ENCODE data around the gene CLEC17A.

The CLEC17A gene

DNA sequence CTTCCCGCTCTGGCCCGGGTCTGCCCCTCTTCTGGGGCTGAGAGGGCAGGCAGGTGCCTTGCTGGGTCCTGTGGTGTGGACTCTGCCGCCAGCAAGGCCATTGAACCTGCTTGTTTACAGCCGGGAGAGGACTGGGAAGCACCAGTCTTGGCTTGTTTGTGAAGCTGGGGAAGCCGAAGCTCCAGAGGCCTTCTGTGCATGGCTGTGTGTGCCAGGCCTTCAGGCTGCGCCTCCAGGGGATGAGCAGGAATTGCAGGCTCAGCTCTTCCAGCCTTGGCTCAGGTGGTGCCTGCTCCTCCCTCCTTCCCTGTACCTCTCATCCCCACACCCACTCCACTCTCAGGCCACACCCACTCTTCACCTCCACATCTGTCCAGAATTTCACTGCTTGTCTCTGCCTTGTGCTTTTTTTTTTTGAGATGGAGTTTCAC is 28.5 kb upstream of the CLEC17A start (continued):
- no peak for TF ChIP-seq ZNF394 (tag by site-specific recombination; IDR thresholded peaks at IDR 0.05; ENCODE audit: borderline replicate concordance)
- no peak for TF ChIP-seq SCRT1 (tag by site-specific recombination; IDR thresholded peaks at IDR 0.05; ENCODE audit: borderline replicate concordance)
- TF ChIP-seq, protein P1, sequence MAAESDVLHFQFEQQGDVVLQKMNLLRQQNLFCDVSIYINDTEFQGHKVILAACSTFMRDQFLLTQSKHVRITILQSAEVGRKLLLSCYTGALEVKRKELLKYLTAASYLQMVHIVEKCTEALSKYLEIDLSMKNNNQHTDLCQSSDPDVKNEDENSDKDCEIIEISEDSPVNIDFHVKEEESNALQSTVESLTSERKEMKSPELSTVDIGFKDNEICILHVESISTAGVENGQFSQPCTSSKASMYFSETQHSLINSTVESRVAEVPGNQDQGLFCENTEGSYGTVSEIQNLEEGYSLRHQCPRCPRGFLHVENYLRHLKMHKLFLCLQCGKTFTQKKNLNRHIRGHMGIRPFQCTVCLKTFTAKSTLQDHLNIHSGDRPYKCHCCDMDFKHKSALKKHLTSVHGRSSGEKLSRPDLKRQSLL (tag by site-specific recombination; IDR thresholded peaks at IDR 0.05): no peak
- peak; percentile 94 for TF ChIP-seq ZNF341 (tag by site-specific recombination; IDR thresholded peaks at IDR 0.05; ENCODE audit: low read depth)
- TF ChIP-seq, protein P2, sequence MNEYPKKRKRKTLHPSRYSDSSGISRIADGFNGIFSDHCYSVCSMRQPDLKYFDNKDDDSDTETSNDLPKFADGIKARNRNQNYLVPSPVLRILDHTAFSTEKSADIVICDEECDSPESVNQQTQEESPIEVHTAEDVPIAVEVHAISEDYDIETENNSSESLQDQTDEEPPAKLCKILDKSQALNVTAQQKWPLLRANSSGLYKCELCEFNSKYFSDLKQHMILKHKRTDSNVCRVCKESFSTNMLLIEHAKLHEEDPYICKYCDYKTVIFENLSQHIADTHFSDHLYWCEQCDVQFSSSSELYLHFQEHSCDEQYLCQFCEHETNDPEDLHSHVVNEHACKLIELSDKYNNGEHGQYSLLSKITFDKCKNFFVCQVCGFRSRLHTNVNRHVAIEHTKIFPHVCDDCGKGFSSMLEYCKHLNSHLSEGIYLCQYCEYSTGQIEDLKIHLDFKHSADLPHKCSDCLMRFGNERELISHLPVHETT (tag by site-specific recombination; IDR thresholded peaks at IDR 0.05): no peak
- TF ChIP-seq KLF1 (tag by site-specific recombination; IDR thresholded peaks at IDR 0.05): peak; percentile 75; the same call in 1 of the 2 replicates
- TF ChIP-seq PRDM1 (tag by site-specific recombination; IDR thresholded peaks at IDR 0.05): peak; percentile 10; the same call in 1 of the 2 replicates
- 0 out of 2 replicates have a peak, but pooled peaks have one; percentile 17 for TF ChIP-seq ZNF366 (tag by site-specific recombination; conservative IDR thresholded peaks at IDR 0.05)
- no peak for TF ChIP-seq ZNF777 (tag by site-specific recombination; IDR thresholded peaks at IDR 0.05; ENCODE audit: borderline replicate concordance)
- no peak for TF ChIP-seq ZNF211 (tag by site-specific recombination; IDR thresholded peaks at IDR 0.05; ENCODE audit: low read depth)
- TF ChIP-seq AEBP2 (tag by site-specific recombination; IDR thresholded peaks at IDR 0.05; ENCODE audit: borderline replicate concordance): no peak
- TF ChIP-seq ZNF292 (tag by site-specific recombination; IDR thresholded peaks at IDR 0.05; ENCODE audit: borderline replicate concordance, low read depth): no peak
- peak; percentile 77 for TF ChIP-seq ZFHX2 (tag by site-specific recombination; conservative IDR thresholded peaks at IDR 0.05)
- no peak for TF ChIP-seq ZBTB17 (tag by site-specific recombination; IDR thresholded peaks at IDR 0.05)
- no peak for TF ChIP-seq HOXC10 (CRISPR knock-in tag; IDR thresholded peaks at IDR 0.05)

- Histone ChIP-seq H3K4me3 (ENCODE audit: low read depth, low read length) (no peak overlapping the region), H3K9me3 (ENCODE audit: control insufficient read depth, insufficient read depth, low read depth, low read length) (no peaks in the 10 kb centered on the region), H3K27ac (ENCODE audit: extremely low read depth, low read depth, low read length) (no peak overlapping the region), H3K36me3 (ENCODE audit: control insufficient read depth in 2 of 2, insufficient read depth in 1 of 2, low read length in 2 of 2) (peaks cover 0 to 4% of the 10 kb centered on the region in 2 experiments; a peak in 2 of 3 replicates), H3K4me1 (ENCODE audit: control insufficient read depth, insufficient read depth, low read length) (peaks cover 3% of the 10 kb centered on the region; the same call in 1 of the 2 replicates)
- ChIA-PET POLR2A (interaction anchor here (0.9 to 1.6 kb wide), 3 partner anchors 16 to 38 kb away, joined by 3 to 4 read pairs (median 3); partner anchors contain the start of genes DNAJB1 and NDUFB7), CTCF (interaction anchor here (0.6 to 5.0 kb wide), 22 partner anchors 8 to 755 kb away, joined by 3 to 37 read pairs (median 4); partner anchors contain the start of gene NDUFB7)
- TF ChIP-seq ZNF16 (tag by site-specific recombination; IDR thresholded peaks at IDR 0.05; ENCODE audit: low read depth) (peak; percentile 95), ZNF404 (tag by site-specific recombination; IDR thresholded peaks at IDR 0.05) (no peak), PRDM10 (tag by site-specific recombination; IDR thresholded peaks at IDR 0.05) (peak; percentile 31; the same call in 1 of the 2 replicates), PRDM1 (tag by site-specific recombination; IDR thresholded peaks at IDR 0.05) (peak; percentile 31; the same call in 1 of the 2 replicates), ZNF707 (tag by site-specific recombination; IDR thresholded peaks at IDR 0.05) (no peak), ZBTB26 (tag by site-specific recombination; optimal IDR thresholded peaks at IDR 0.05) (peak; percentile 1)
- TF ChIP-seq, protein P3, sequence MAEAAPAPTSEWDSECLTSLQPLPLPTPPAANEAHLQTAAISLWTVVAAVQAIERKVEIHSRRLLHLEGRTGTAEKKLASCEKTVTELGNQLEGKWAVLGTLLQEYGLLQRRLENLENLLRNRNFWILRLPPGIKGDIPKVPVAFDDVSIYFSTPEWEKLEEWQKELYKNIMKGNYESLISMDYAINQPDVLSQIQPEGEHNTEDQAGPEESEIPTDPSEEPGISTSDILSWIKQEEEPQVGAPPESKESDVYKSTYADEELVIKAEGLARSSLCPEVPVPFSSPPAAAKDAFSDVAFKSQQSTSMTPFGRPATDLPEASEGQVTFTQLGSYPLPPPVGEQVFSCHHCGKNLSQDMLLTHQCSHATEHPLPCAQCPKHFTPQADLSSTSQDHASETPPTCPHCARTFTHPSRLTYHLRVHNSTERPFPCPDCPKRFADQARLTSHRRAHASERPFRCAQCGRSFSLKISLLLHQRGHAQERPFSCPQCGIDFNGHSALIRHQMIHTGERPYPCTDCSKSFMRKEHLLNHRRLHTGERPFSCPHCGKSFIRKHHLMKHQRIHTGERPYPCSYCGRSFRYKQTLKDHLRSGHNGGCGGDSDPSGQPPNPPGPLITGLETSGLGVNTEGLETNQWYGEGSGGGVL (tag by site-specific recombination; IDR thresholded peaks at IDR 0.05): no peak
- TF ChIP-seq, protein P4, sequence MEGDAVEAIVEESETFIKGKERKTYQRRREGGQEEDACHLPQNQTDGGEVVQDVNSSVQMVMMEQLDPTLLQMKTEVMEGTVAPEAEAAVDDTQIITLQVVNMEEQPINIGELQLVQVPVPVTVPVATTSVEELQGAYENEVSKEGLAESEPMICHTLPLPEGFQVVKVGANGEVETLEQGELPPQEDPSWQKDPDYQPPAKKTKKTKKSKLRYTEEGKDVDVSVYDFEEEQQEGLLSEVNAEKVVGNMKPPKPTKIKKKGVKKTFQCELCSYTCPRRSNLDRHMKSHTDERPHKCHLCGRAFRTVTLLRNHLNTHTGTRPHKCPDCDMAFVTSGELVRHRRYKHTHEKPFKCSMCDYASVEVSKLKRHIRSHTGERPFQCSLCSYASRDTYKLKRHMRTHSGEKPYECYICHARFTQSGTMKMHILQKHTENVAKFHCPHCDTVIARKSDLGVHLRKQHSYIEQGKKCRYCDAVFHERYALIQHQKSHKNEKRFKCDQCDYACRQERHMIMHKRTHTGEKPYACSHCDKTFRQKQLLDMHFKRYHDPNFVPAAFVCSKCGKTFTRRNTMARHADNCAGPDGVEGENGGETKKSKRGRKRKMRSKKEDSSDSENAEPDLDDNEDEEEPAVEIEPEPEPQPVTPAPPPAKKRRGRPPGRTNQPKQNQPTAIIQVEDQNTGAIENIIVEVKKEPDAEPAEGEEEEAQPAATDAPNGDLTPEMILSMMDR (tag by site-specific recombination; IDR thresholded peaks at IDR 0.05): no peak
Observed at GRCh38 chr19:14555918-14556661, 26.8 kb upstream of the CLEC17A start.
